ENCODE results near the gene TNFSF13B. TPM values are rescaled to one million over a fixed set of nuclear protein-coding genes. Genes with fewer than 3 reads are reported as not detected.

TNFSF13B gene
- total and polyA plus RNA-seq, 2 of the 8 experiments (the other 6 are each of a cell fraction or from before 2014, with no cell fraction given), result not detected

- TF ChIP-seq CEBPB (IDR thresholded peaks at IDR 0.05; ENCODE audit: low read depth, low read length), result no peak
Observed at GRCh38 chr13:108328848-108329247, 59.3 kb downstream of the TNFSF13B start (continued).

Data from H1 (cell line).